H1 (cell line): ENCODE results near the gene ARHGAP32. TPM values are rescaled to one million over a fixed set of nuclear protein-coding genes. Genes with fewer than 3 reads are reported as not detected.

Experiments used
- CTCF ChIA-PET: fragments of 300-600 bp; sonication (Branson Sonifier 250); formaldehyde crosslinking; loops from one replicate; lab custom pipeline; 2021; ENCODE audit not compliant: partially characterized antibody; lab: Charles Lee
- POLR2A ChIA-PET: fragments of 300-600 bp; sonication (Branson Sonifier 250); formaldehyde crosslinking; loops from one replicate; lab custom pipeline; 2021; ENCODE audit warnings: inconsistent platforms; ENCODE audit not compliant: partially characterized antibody; lab: Charles Lee
- DNase-seq, 2 experiments: peaks; one replicate each; pipeline versions ENCODE4 v3.0.0 to v3.0.0-alpha.2; 2010 to 2022; ENCODE audit warnings: low spot score in 2 of 2, low read depth in 1 of 2, mixed read lengths in 1 of 2
- FAIRE-seq: peaks from 2 replicates; lab custom pipeline; 2011; peaks lifted over from hg19 to GRCh38; lab: Jason Lieb, UNC
- H2AFZ ChIP-seq: 2 replicates; pipeline ENCODE4 v1.8.1; 2012; ENCODE audit warnings: low read length, inconsistent platforms
- H2AK5ac ChIP-seq: 2 replicates; pipeline ENCODE4 v1.6.1; 2013; ENCODE audit warnings: low read depth, low read length
- H2BK120ac ChIP-seq: replicated peaks from 2 replicates; pipeline ENCODE3; 2013; ENCODE audit warnings: low read depth, low read length, inconsistent platforms
- H2BK12ac ChIP-seq: 2 replicates; pipeline ENCODE4 v1.6.1; 2013; ENCODE audit warnings: low read depth, low read length
- H2BK15ac ChIP-seq: 2 replicates; pipeline ENCODE4 v1.6.1; 2013; ENCODE audit warnings: low read length
- H2BK20ac ChIP-seq: 2 replicates; pipeline ENCODE4 v1.6.1; 2013; ENCODE audit warnings: low read length
- H2BK5ac ChIP-seq: 2 replicates; pipeline ENCODE4 v1.6.1; 2013; ENCODE audit warnings: low read depth, low read length
- H3K14ac ChIP-seq: 2 replicates; pipeline ENCODE4 v1.6.1; 2013; ENCODE audit warnings: inconsistent platforms; ENCODE audit not compliant: insufficient read length
- H3K18ac ChIP-seq: 2 replicates; pipeline ENCODE4 v1.6.1; 2013; ENCODE audit warnings: low read length; ENCODE audit errors: extremely low read depth
- H3K23ac ChIP-seq: 2 replicates; pipeline ENCODE4 v1.6.1; 2013; ENCODE audit warnings: inconsistent platforms; ENCODE audit not compliant: insufficient read length
- H3K23me2 ChIP-seq: 2 replicates; pipeline ENCODE4 v1.6.1; 2013; ENCODE audit warnings: low read depth, low read length
- H3K27ac ChIP-seq: 2 replicates; pipeline ENCODE4 v1.6.1; 2011; ENCODE audit warnings: low read depth, low read length, inconsistent platforms
- H3K27me3 ChIP-seq, 4 experiments: replicated peaks in 1 of 4; 1 replicate in 1 of 4; 2 replicates in 3 of 4; pipeline versions ENCODE4 v1.6.1 to v1.8.1; 2011 to 2013; ENCODE audit warnings: low read length in 3 of 4, mild to moderate bottlenecking in 3 of 4, inconsistent platforms in 2 of 4, mixed read lengths in 2 of 4, moderate library complexity in 1 of 4; ENCODE audit not compliant: control insufficient read depth in 3 of 4, insufficient read depth in 3 of 4; ENCODE audit errors: extremely low read depth in 1 of 4
- H3K36me3 ChIP-seq, 4 experiments: 2 replicates each; pipeline versions ENCODE4 v1.6.1 to v1.8.1; 2011 to 2013; ENCODE audit warnings: mild to moderate bottlenecking in 4 of 4, low read length in 3 of 4, moderate library complexity in 2 of 4, control low read depth in 1 of 4, inconsistent platforms in 1 of 4; ENCODE audit not compliant: insufficient read depth in 4 of 4, control insufficient read depth in 2 of 4
- H3K4ac ChIP-seq: replicated peaks from 2 replicates; pipeline ENCODE3; 2013; ENCODE audit warnings: low read length, low read depth, mixed read lengths, inconsistent platforms; ENCODE audit not compliant: insufficient read length
- H3K4me1 ChIP-seq, 4 experiments: replicated peaks in 1 of 4; 1 replicate in 1 of 4; 2 replicates in 3 of 4; pipeline versions ENCODE4 v1.6.1 to v1.8.1; 2011 to 2013; ENCODE audit warnings: low read length in 3 of 4, inconsistent platforms in 2 of 4, mixed read lengths in 1 of 4; ENCODE audit not compliant: insufficient read depth in 4 of 4, control insufficient read depth in 3 of 4
- H3K4me2 ChIP-seq, 2 experiments: 2 replicates each; pipeline versions ENCODE4 v1.6.1 to v1.8.1; 2011 to 2013; ENCODE audit warnings: low read depth in 2 of 2, low read length in 2 of 2, control low read depth in 1 of 2, inconsistent platforms in 1 of 2, mild to moderate bottlenecking in 1 of 2; ENCODE audit not compliant: insufficient read depth in 1 of 2
- H3K4me3 ChIP-seq, 4 experiments: fragments of 200-600, 300-600 bp in 1 of 4; sonication (generic), shearing (Covaris generic), sonication (Bioruptor Twin) in 1 of 4; 2 replicates each; pipeline versions ENCODE4 v1.5.1 to v1.8.1; 2011 to 2016; ENCODE audit warnings: low read length in 4 of 4, low read depth in 3 of 4, control low read depth in 2 of 4, inconsistent platforms in 2 of 4, mild to moderate bottlenecking in 2 of 4, mixed read lengths in 1 of 4, moderate library complexity in 1 of 4; ENCODE audit not compliant: insufficient read depth in 2 of 4; ENCODE audit errors: extremely low read depth in 1 of 4
- H3K56ac ChIP-seq: replicated peaks from 2 replicates; pipeline ENCODE3; 2013; ENCODE audit warnings: low read depth, mild to moderate bottlenecking, mixed read lengths, low read length, inconsistent platforms; ENCODE audit not compliant: insufficient read length
- H3K79me1 ChIP-seq: 2 replicates; pipeline ENCODE4 v1.6.1; 2013; ENCODE audit warnings: low read depth, low read length, control low read depth
- H3K79me2 ChIP-seq, 2 experiments: 2 replicates each; pipeline versions ENCODE4 v1.6.1 to v1.8.1; 2012 to 2013; ENCODE audit warnings: low read length in 2 of 2, mild to moderate bottlenecking in 2 of 2, inconsistent platforms in 1 of 2; ENCODE audit not compliant: insufficient read depth in 2 of 2, control insufficient read depth in 1 of 2
- H3K9ac ChIP-seq, 4 experiments: replicated peaks in 1 of 4; 1 replicate in 1 of 4; 2 replicates in 3 of 4; pipeline versions ENCODE4 v1.6.1 to v1.8.1; 2011 to 2013; ENCODE audit warnings: low read depth in 3 of 4, low read length in 3 of 4, control low read depth in 2 of 4, mild to moderate bottlenecking in 2 of 4, moderate library complexity in 2 of 4, inconsistent platforms in 1 of 4; ENCODE audit errors: extremely low read depth in 1 of 4
- H3K9me3 ChIP-seq, 2 experiments: 2 replicates each; pipeline versions ENCODE4 v1.6.1 to v1.8.1; 2012 to 2013; ENCODE audit warnings: mild to moderate bottlenecking in 2 of 2, moderate library complexity in 2 of 2, control low read depth in 1 of 2, inconsistent platforms in 1 of 2, low read depth in 1 of 2, low read length in 1 of 2, mixed read lengths in 1 of 2; ENCODE audit not compliant: insufficient read depth in 2 of 2
- H4K20me1 ChIP-seq, 2 experiments: replicated peaks in 1 of 2; 2 replicates each; pipeline versions ENCODE3 to v1.8.1; 2011 to 2013; ENCODE audit warnings: inconsistent platforms in 2 of 2, low read length in 2 of 2, mild to moderate bottlenecking in 1 of 2; ENCODE audit not compliant: insufficient read depth in 2 of 2, control insufficient read depth in 1 of 2
- H4K5ac ChIP-seq: 2 replicates; pipeline ENCODE4 v1.6.1; 2013; ENCODE audit warnings: low read length, low read depth, mixed read lengths, inconsistent platforms; ENCODE audit not compliant: insufficient read length
- H4K8ac ChIP-seq: 2 replicates; pipeline ENCODE4 v1.8.0; 2013; ENCODE audit warnings: mild to moderate bottlenecking, moderate library complexity, low read length, inconsistent platforms; ENCODE audit not compliant: insufficient read depth; ENCODE audit errors: extremely low read depth
- H4K91ac ChIP-seq: replicated peaks from 2 replicates; pipeline ENCODE3; 2013; ENCODE audit warnings: low read length, mixed read lengths, inconsistent platforms; ENCODE audit not compliant: insufficient read length
- ATF2 ChIP-seq: IDR thresholded peaks from 2 replicates; pipeline ENCODE4 v1.6.1; 2012; ENCODE audit warnings: low read length, inconsistent platforms
- CBX5 ChIP-seq: fragments of 300-800, 300-1000 bp; sonication (generic); IDR thresholded peaks from 2 replicates; pipeline ENCODE4 v1.7.1; 2016; ENCODE audit warnings: antibody characterized with exemption, low read length, low read depth
- CBX8 ChIP-seq: fragments of 300-800, 300-1000 bp; sonication (generic); IDR thresholded peaks from 2 replicates; pipeline ENCODE4 v1.7.1; 2016; ENCODE audit warnings: low read depth, low read length, borderline replicate concordance
- JUN ChIP-seq: IDR thresholded peaks from 2 replicates; pipeline ENCODE4 v1.6.1; 2011; ENCODE audit warnings: low read depth, mild to moderate bottlenecking, improper control_type of control experiment, low read length
- KDM4A ChIP-seq: IDR thresholded peaks from one replicate; pipeline ENCODE4 v1.7.1; 2012; ENCODE audit warnings: low read depth, mild to moderate bottlenecking, moderate library complexity, low read length, inconsistent platforms; ENCODE audit not compliant: severe bottlenecking
- SP2 ChIP-seq: IDR thresholded peaks from 2 replicates; pipeline ENCODE4 v1.6.1; 2012; ENCODE audit warnings: mild to moderate bottlenecking, low read length, inconsistent platforms
- SP4 ChIP-seq: IDR thresholded peaks from 2 replicates; pipeline ENCODE4 v1.6.1; 2012; ENCODE audit warnings: low read length, inconsistent platforms
- TAF7 ChIP-seq: optimal IDR thresholded peaks from 2 replicates; pipeline ENCODE3; 2011; ENCODE audit warnings: low read depth, mild to moderate bottlenecking, inconsistent platforms, low read length, moderate library complexity, borderline replicate concordance
- TCF12 ChIP-seq: IDR thresholded peaks from 2 replicates; pipeline ENCODE4 v1.6.1; 2011; ENCODE audit warnings: low read depth, mild to moderate bottlenecking, low read length
- WGBS, 2 experiments: shearing (Covaris generic) in 1 of 2; methylation state at CpG; one replicate each; pipeline versions ENCODE4 v1.1.6 to v1.1.7; 2013 to 2015; ENCODE audit warnings: low lambda C conversion rate in 2 of 2, mixed read lengths in 2 of 2, inconsistent platforms in 1 of 2, low coverage in 1 of 2, missing lambda C conversion rate in 1 of 2; ENCODE audit not compliant: insufficient replicate concordance in 2 of 2, insufficient coverage in 1 of 2, insufficient read length in 1 of 2; ENCODE audit errors: extremely low coverage in 1 of 2, missing lambda C conversion rate in 1 of 2; 5-methylcytosine and 5-hydroxymethylcytosine counted together
- polyA plus RNA-seq, 7 experiments: library from polyadenylated mRNA; depleted of rRNA in 3 of 7; stranded (reverse) in 5 of 7; unstranded in 2 of 7; fragments of >200 nt in 5 of 7; fragments of 200-250 nt in 2 of 7; gene quantifications; 1 replicate in 5 of 7; 2 replicates in 1 of 7; 4 replicates in 1 of 7; pipeline versions ENCODE4 v1.2.1 to v1.2.3, GENCODE V29; 2011 to 2013; ENCODE audit warnings: missing spikeins in 2 of 7, mixed read lengths in 2 of 7
- total RNA-seq: library from RNA; stranded (reverse); fragmentation: NEBNext Ultra II Directional; extraction: Animal tissue kit (Norgen Biotek cat#: 25700); gene quantifications from 2 replicates; pipeline ENCODE4 v1.2.1, GENCODE V29; 2021

The ARHGAP32 gene
- total and polyA plus RNA-seq, 2 of the 8 experiments (the other 6 are each of a cell fraction or from before 2014, with no cell fraction given) = 13.7 to 30.0 TPM

DNA sequence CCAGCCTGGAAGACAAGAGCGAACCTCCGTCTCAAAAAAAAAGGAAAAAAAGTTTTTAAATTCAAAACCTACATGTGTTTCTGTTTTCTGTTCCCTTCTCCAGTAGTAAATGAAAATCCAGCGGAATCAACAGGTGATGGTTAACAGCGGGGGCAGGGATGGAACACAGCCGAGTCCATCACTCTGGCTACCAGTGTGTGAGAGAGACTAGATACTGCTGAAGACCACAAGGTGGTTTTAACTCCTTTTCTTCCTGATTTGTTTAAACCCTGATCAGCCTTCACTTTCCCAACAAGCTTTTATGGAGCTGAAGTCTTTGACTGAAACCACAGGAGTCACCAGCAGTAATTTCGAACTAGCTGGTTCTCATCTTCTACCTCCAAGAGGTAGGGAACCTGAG is 3.6 kb upstream of the ARHGAP32 start:
- Histone ChIP-seq H2BK120ac (no peak overlapping the region), H3K4ac (no peak overlapping the region), H4K5ac (no peak overlapping the region), H2BK20ac (no peak overlapping the region), H3K23me2 (no peaks in the 10 kb centered on the region), H3K27me3 (no peaks in the 10 kb centered on the region), H3K56ac (no peak overlapping the region), H3K9ac (no peak overlapping the region), H2BK15ac (no peak overlapping the region), H3K4me1 (peaks cover 0 to 7% (median 4%) of the 10 kb centered on the region in 4 experiments; a peak in 5 of 7 replicates), H3K79me1 (no peaks in the 10 kb centered on the region), H2BK5ac (no peak overlapping the region), H3K4me2 (no peak overlapping the region), H3K79me2 (peaks cover 0 to 29% of the 10 kb centered on the region in 2 experiments; a peak in 3 of 4 replicates), H4K8ac (no peak overlapping the region), H3K23ac (no peak overlapping the region), H2BK12ac (no peak overlapping the region), H3K14ac (no peak overlapping the region), H2AFZ (no peak overlapping the region), H3K27ac (no peak overlapping the region), H4K20me1 (no peaks in the 10 kb centered on the region), H2AK5ac (no peak overlapping the region), H3K18ac (no peak overlapping the region), H3K4me3 (no peak overlapping the region), H3K36me3 (peaks cover 0 to 2% (median 0%) of the 10 kb centered on the region in 4 experiments; a peak in 2 of 8 replicates), H4K91ac (no peak overlapping the region), H3K9me3 (peaks cover 11 to 14% of the 10 kb centered on the region in 2 experiments)
- ChIA-PET POLR2A (interaction anchor here (0.6 kb wide), 1 partner anchor 64 kb away, joined by 5 read pairs; no protein-coding TSS in a partner anchor), CTCF (interaction anchor here (0.6 kb wide), 1 partner anchor 81 kb away, joined by 3 read pairs; no protein-coding TSS in a partner anchor)
- no peak for FAIRE-seq
- DNase-seq = no peak
- no peak for TF ChIP-seq TAF7
- no peak for TF ChIP-seq SP2
- no peak for TF ChIP-seq SP4
- no peak for TF ChIP-seq KDM4A
- TF ChIP-seq JUN = no peak
- TF ChIP-seq CBX5 = no peak
- no peak for TF ChIP-seq CBX8
- TF ChIP-seq TCF12 = no peak
- no peak for TF ChIP-seq ATF2
- 92% methylated on average over 6 of the region's 6 CpGs; no CpG with 5 or more reads in 1 of the 2 experiments for WGBS, 2 experiments
